GM21526 (cell line): ENCODE measurements around the gene DTX1.

Experiments
- ATAC-seq: cut with Tn5 transposase; IDR thresholded peaks from one replicate; pipeline ENCODE4 v1.9.1; 2021; ENCODE audit warnings: moderate library complexity; ENCODE audit not compliant: unreplicated experiment, low FRiP score

Gene DTX1

GRCh38 chr12:113092607-113093408 is 36.3 kb downstream of the DTX1 start:
- no peak for ATAC-seq

- no peak for ATAC-seq
Measured at GRCh38 chr12:113093409-113094101, 37.0 kb downstream of the DTX1 start.

- no peak for ATAC-seq
Measured at GRCh38 chr12:113094738-113095137, 38.2 kb downstream of the DTX1 start.

- no peak for ATAC-seq
Measured at GRCh38 chr12:113095405-113095804, 38.9 kb downstream of the DTX1 start.

GRCh38 chr12:113096675-113097461 is 40.3 kb downstream of the DTX1 start:
- no peak for ATAC-seq

- ATAC-seq, result no peak
Measured at GRCh38 chr12:113097716-113098440, 41.3 kb downstream of the DTX1 start.

GRCh38 chr12:113098441-113099028 is 42.0 kb downstream of the DTX1 start:
- ATAC-seq, result no peak

GRCh38 chr12:113099364-113099763 is 42.8 kb downstream of the DTX1 start:
- ATAC-seq, result no peak

GRCh38 chr12:113099764-113100163 is 43.2 kb downstream of the DTX1 start:
- ATAC-seq, result no peak

GRCh38 chr12:113101751-113102150 is 45.2 kb downstream of the DTX1 start:
- no peak for ATAC-seq

- ATAC-seq, result no peak
Measured at GRCh38 chr12:113102811-113103210, 46.3 kb downstream of the DTX1 start.

GRCh38 chr12:113103756-113104450 is 47.4 kb downstream of the DTX1 start:
- ATAC-seq, result no peak

- ATAC-seq, result no peak
Measured at GRCh38 chr12:113104953-113105510, 48.5 kb downstream of the DTX1 start.

GRCh38 chr12:113105606-113106271 is 49.2 kb downstream of the DTX1 start:
- no peak for ATAC-seq

- no peak for ATAC-seq
Measured at GRCh38 chr12:113106361-113106760, 49.8 kb downstream of the DTX1 start.

GRCh38 chr12:113108308-113108707 is 51.8 kb downstream of the DTX1 start:
- ATAC-seq, result no peak

- ATAC-seq, result no peak
Measured at GRCh38 chr12:113109360-113109759, 52.8 kb downstream of the DTX1 start.

- ATAC-seq, result no peak
Measured at GRCh38 chr12:113109872-113110599, 53.5 kb downstream of the DTX1 start.
